ENCODE results near the gene GABRB3. TPM values are rescaled to one million over a fixed set of nuclear protein-coding genes. Genes with fewer than 3 reads are reported as not detected.

Gene GABRB3
- polyA plus RNA-seq, 2 of the 4 experiments (the other 2 are of a cell fraction), result 81.9 to 129 TPM

- Histone ChIP-seq H3K9me3 (peaks cover 3% of the 10 kb centered on the region), H3K27ac (peak overlapping the region; percentile 97 to 98), H3K4me3 (no peak overlapping the region), H3K4me1 (peaks cover 75% of the 10 kb centered on the region), H3K4me2 (peak overlapping the region; percentile 71)
- no peak for ATAC-seq
- TF ChIP-seq USF2 (IDR thresholded peaks at IDR 0.05), result no peak
- TF ChIP-seq GATA3 (IDR thresholded peaks at IDR 0.05; ENCODE audit: borderline replicate concordance), result no peak
- TF ChIP-seq RAD21 (conservative IDR thresholded peaks at IDR 0.05 in 1 of 2, IDR thresholded peaks at IDR 0.05 in 1 of 2), result no peak
- no peak for TF ChIP-seq SMC3 (IDR thresholded peaks at IDR 0.05)
- 0 out of 2 replicates have a peak, but pooled peaks have one; percentile 29 for TF ChIP-seq HOXB13 (CRISPR knock-in tag; IDR thresholded peaks at IDR 0.05; ENCODE audit: low read depth)
- TF ChIP-seq FOSB (CRISPR knock-in tag; IDR thresholded peaks at IDR 0.05), result no peak
- ChIA-PET CTCF (interaction anchor here (0.9 to 1.4 kb wide), 6 partner anchors 8 to 233 kb away, joined by 3 to 6 read pairs (median 3); no protein-coding TSS in a partner anchor), POLR2A (no interaction called here)
- 54% methylated on average over 6 of the region's 6 CpGs for WGBS (ENCODE audit: missing lambda C conversion rate)
- FAIRE-seq, result no peak
- DNase-seq (ENCODE audit: low read depth in 1 of 2, low spot score in 1 of 2), result no peak
These were observed 141.0 kb downstream of the GABRB3 start for GRCh38 chr15:26631894-26632293.

- H3K4me2 ChIP-seq, result peak overlapping the region; percentile 71
- DNase-seq (ENCODE audit: low read depth in 1 of 2, low spot score in 1 of 2) (peak in 1 of 2 experiments; percentile 41), ATAC-seq (no peak), FAIRE-seq (no peak)
- POLR2A ChIA-PET, result no interaction called here
- H3K27ac ChIP-seq, result peak overlapping the region; percentile 97 to 98
- CTCF ChIA-PET, result interaction anchor here (0.7 to 1.4 kb wide), 6 partner anchors 9 to 234 kb away, joined by 3 to 6 read pairs (median 3); no protein-coding TSS in a partner anchor
- TF ChIP-seq REST (IDR thresholded peaks at IDR 0.05) (no peak), SREBF2 (IDR thresholded peaks at IDR 0.05) (no peak), MAZ (IDR thresholded peaks at IDR 0.05; ENCODE audit: borderline replicate concordance, low read depth, low read length) (no peak), RAD21 (conservative IDR thresholded peaks at IDR 0.05 in 1 of 2, IDR thresholded peaks at IDR 0.05 in 1 of 2) (peak; percentile 27 to 39; a peak in 3 of 5 replicates), MAX (IDR thresholded peaks at IDR 0.05) (0 out of 2 replicates have a peak, but pooled peaks have one; percentile 29)
- 30% methylated on average over 4 of the region's 4 CpGs for WGBS (ENCODE audit: missing lambda C conversion rate)
- H3K4me3 ChIP-seq, result no peak overlapping the region
- H3K4me1 ChIP-seq, result peaks cover 80% of the 10 kb centered on the region
- peaks cover 8% of the 10 kb centered on the region for H3K9me3 ChIP-seq
These were observed 142.0 kb downstream of the GABRB3 start for GRCh38 chr15:26630857-26631256.

- peak overlapping the region; percentile 97 to 98 for H3K27ac ChIP-seq
- ATAC-seq (peak; percentile 84 to 89), DNase-seq (ENCODE audit: low read depth in 1 of 2, low spot score in 1 of 2) (peak; percentile 62 to 97), FAIRE-seq (peak; percentile 77)
- 36% methylated on average over 33 of the region's 41 CpGs for WGBS (ENCODE audit: missing lambda C conversion rate)
- ChIA-PET CTCF (interaction anchor here (0.5 to 3.6 kb wide), 14 partner anchors 13 to 238 kb away, joined by 3 to 27 read pairs (median 4); partner anchors contain the start of gene GABRA5), POLR2A (interaction anchor here (0.6 to 4.1 kb wide), 19 partner anchors 9 to 238 kb away, joined by 3 to 58 read pairs (median 4); partner anchors contain the start of genes GABRA5 and GABRB3)
- peaks cover 77% of the 10 kb centered on the region for H3K4me1 ChIP-seq
- peak overlapping the region; percentile 71 for H3K4me2 ChIP-seq
- peaks cover 8% of the 10 kb centered on the region for H3K9me3 ChIP-seq
- H3K4me3 ChIP-seq, result peak overlapping the region; percentile 63
- TF ChIP-seq HOXB13 (CRISPR knock-in tag; IDR thresholded peaks at IDR 0.05; ENCODE audit: low read depth) (no peak), USF2 (IDR thresholded peaks at IDR 0.05) (no peak), ELK1 (IDR thresholded peaks at IDR 0.05; ENCODE audit: low read depth, low read length) (0 out of 2 replicates have a peak, but pooled peaks have one; percentile 46), SMC3 (IDR thresholded peaks at IDR 0.05) (peak; percentile 20; the same call in 2 of the 3 replicates), HEYL (CRISPR knock-in tag; IDR thresholded peaks at IDR 0.05) (no peak), EHMT2 (IDR thresholded peaks at IDR 0.05; ENCODE audit: low read depth) (no peak), RFX5 (IDR thresholded peaks at IDR 0.05) (no peak), JUN (IDR thresholded peaks at IDR 0.05) (peak; percentile 64 to 89), CEBPB (IDR thresholded peaks at IDR 0.05) (peak in 1 of 2 experiments; percentile 58; a peak in 1 of 4 replicates), RAD21 (conservative IDR thresholded peaks at IDR 0.05 in 1 of 2, IDR thresholded peaks at IDR 0.05 in 1 of 2) (peak in 1 of 2 experiments; percentile 30; a peak in 2 of 5 replicates), MAX (IDR thresholded peaks at IDR 0.05) (peak; percentile 69), RNF2 (IDR thresholded peaks at IDR 0.05; ENCODE audit: borderline replicate concordance, low read depth) (no peak), GATA3 (IDR thresholded peaks at IDR 0.05; ENCODE audit: borderline replicate concordance) (peak; percentile 94), ZSCAN20 (CRISPR knock-in tag; IDR thresholded peaks at IDR 0.05) (no peak), FOXS1 (CRISPR knock-in tag; IDR thresholded peaks at IDR 0.05) (no peak), HOXA7 (CRISPR knock-in tag; IDR thresholded peaks at IDR 0.05) (no peak), POLR2A (IDR thresholded peaks at IDR 0.05; ENCODE audit: low read length) (peak; percentile 55), EP300 (IDR thresholded peaks at IDR 0.05) (peak in 1 of 2 experiments; percentile 19; a peak in 1 of 5 replicates)
These were observed 143.9 kb downstream of the GABRB3 start for GRCh38 chr15:26628879-26629529.
